Hindlimb muscle (tissue), 1 donor: ENCODE data around the gene EMC8. TPM values are rescaled to one million over a fixed set of nuclear protein-coding genes. Genes with fewer than 3 reads are reported as not detected.
"Not testable (repeated sequence)": the region's sequence is repeated elsewhere in the genome, so short reads cannot be mapped to it uniquely, and the experiment has no call there.

ENCODE experiments used
- DNase-seq: peaks from one replicate; pipeline ENCODE4 v3.0.0-alpha.2; 2013
- polyA plus RNA-seq: library from polyadenylated mRNA; unstranded; fragments of 120-200 nt; gene quantifications from one replicate; pipeline ENCODE4 v1.2.1, GENCODE V29; 2013; ENCODE audit not compliant: insufficient read length

Gene EMC8
- polyA plus RNA-seq, 1 donor = 21.5 TPM

DNA sequence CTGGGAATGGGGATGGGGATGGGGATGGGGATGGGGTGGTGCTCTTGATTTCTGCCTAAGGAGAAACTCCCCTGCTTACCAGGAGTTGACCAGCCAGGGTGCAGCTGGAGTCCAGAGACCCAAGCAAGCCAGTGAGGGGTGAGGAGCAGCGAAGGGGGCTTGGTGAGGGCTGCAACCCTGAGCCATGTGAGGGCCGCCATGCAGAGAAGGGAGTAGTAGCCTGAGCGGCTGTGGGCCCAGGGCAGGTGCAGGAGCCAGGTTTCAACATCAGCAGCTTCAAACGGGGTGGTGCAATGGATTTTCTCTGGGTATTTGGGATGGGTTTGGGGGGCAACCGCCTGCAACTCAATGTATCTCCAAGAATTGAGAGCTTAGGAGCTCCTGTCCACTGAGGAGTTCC, 35.4 kb upstream of the EMC8 start:
- no peak for DNase-seq

DNA sequence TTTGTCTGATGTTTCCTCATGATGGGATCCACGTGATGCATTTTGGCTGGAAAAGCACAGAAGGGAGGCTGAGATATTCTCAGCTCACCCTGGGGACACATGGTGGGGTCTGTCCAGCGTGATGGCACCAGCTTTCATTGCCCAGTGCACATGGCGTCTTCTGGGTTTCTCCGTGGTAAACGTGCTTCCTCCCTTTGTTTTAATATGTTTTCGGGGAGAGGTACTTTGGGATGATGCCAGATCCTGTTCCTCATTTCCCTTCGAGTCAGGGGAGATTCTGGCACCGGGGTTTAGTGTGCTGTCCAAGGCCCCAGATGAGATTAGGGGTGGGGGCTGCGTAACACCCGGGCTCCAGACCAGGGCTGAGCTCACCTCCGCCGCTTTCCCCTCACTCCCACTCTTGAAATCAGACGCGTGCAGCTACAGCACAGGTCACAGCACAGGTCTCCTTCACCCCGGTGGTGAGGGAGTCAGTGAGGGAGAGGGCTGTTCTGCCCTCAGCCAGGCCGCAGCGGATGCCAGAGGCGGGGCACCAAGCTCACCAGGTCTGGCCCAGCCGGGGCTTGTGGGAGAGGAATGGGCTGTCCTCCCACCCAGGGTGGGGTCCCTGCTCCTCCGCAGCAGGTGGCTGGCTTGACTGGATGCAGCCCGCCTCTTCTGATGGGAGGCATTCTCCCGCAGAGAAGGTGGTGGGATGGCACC, 34.0 kb upstream of the EMC8 start:
- no peak for DNase-seq

DNA sequence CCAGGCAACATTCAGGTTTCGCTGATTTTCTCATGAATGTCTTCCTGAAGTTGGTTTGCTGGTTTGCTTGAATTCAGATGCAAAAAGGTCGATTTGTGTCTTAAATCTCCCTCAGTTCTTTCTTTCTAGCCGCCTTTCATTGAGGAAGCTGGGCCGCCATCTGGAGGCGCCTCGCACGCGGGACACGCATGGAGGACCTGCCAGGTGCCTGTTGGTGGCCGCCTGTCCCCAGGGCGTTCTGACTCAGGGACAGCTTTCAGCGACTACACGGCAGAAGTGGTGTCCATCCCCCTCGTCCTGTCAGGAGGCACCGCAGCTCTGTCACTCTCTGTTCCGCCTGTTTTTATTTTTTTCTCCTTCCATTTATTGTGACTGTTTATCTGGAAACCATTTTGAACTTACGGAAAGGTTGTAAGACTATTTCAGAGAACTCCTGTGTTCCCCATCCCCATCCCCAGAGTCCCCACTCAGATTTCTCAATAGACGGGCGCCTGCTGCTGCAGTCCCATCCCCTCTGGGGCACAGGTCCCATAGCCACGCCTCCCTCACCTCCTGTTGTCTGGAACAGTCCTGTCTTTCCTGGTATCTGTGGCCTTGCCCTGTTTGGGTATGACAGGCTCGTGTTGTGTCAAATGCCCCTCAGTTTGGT, 33.4 kb upstream of the EMC8 start:
- no peak for DNase-seq

DNA sequence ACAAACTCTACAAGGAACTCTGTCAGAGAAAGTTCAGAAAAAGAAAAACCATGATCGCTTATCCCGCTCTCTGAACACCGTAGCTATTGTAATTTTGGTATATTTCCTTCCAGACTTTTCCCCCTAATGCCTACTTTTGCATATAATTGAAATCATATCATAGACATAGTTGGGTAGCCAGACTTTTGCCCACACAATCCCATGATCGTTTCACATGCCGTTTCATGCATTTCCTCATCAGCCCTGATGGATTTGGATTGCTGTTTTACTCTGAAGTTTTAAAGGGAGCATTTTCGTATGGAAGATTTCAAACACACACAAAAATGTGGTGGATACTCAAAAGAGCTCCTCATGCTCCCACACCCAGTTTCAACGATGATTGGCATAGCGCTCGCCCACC, 31.5 kb upstream of the EMC8 start:
- DNase-seq = no peak

DNA sequence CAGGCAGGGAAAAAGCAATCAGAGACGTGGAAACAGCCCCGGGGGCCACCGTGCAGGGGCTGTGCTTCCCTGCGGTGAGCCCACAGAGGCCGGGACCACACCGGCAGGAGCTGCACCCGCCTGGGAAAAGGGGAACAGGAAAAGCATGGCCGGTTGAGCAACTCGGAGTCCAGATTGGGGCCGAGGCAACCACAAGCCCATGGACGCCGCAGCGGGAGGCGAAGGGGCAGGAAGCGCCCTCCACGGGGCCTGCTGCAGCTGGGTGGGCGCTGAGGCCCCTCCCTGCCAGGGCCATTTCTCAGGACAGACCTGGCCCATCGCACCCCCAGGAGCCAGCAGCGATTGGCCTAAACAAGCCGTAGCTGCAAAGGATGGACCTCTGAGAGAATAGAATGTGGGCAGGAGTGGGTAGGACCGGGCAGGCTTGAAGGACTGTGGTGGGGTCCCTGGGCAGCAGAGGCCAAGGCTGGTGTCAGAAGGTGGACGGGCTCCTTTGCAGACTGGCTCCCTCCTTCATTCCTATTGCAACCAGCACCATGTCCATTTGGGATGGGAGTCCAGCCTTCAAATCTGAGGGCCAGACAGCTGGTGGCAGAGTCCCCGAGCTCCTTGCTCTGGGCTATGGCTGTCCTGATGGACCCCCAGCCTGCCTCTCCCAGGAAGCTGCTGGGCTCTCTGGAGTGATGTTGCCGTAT, 30.6 kb upstream of the EMC8 start:
- DNase-seq = peak; percentile 27

DNA sequence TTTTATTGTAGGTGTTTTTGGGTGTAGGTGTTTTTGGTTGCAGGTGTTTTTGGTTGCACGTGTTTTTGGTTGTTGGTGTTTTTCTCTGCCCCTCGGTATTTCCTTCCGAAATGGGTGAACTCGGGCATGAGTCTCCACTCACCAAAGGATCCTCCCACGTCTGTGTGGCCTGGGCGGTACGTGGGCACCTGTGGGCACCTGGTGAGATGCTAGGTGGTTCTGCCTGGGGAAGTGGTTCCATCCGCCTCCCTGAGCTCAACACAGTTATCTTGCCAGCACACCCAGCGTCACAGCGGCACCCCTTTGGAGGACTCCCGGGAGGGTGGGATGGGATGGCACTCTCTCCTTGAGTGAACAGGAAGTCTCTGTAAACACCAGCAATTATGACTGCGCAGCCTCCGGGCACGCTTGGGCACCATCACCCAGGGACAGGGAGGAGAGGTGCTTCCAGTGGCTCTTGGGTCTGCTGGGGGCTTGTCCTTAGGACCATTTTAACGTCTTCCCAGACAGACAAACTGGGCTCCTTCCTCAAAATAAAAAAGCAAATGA, 29.9 kb upstream of the EMC8 start:
- DNase-seq = no peak

DNA sequence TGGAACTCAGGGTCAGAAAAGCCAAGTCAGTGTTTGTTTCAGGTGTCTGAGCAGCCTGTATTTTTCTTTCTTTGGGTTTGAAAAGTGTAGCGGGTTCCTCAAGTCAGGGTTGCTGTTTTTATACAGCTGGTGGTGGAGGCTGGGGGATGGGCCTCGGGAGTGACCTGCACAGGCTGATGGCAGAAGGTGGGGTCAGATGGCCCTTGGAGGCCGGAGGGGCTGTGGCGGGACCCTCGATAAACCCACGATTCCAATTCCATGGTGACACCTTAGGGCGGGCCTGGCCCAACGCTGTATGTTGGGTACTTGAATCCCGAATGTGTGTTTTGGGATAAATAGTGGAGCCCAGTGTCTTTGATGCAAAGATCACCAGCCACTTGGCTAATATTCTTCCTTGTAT, 28.8 kb upstream of the EMC8 start:
- DNase-seq = no peak

DNA sequence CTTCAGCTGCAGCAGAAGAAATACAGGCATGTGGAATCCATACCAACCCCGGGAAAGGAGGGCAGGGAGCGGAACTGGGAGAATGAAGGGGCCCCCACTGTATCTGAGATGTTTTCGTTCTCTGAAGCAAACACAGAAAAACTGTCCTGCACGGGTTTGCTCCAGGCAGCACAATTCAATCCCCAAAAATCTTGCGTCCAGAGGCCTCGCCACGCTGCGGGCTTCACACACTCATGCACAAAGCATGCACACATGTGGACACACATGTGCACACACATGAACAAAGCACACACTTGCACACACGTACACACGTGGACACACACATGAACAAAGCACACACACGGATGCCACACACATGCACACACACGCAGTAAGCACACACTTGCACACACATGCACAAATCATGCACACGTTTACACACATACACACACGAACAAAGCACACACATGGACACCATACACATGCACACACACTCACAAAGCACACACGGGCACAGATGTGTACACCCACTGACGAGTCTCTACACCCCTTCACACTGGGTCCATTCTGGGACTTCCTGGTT, 27.4 kb upstream of the EMC8 start:
- no peak for DNase-seq

DNA sequence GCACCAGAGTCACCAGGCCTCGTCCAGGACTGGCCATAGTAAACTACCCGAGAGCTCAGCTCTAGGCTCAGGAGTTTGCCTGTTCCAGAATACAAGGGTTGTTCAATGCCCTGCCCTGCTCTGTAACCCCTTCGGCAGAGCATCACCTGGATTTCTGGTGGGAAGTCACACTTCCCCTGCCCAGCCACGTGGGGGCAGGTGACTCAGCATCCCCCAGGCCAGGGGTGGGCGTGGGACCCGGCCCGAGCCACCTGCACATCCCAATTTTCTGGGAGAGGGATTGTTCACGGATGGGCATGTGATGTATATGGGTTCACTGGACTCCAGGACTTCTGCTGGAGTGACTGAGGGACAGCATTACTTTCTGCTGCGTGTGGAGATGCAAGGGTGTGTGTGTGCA, 26.0 kb upstream of the EMC8 start:
- no peak for DNase-seq

DNA sequence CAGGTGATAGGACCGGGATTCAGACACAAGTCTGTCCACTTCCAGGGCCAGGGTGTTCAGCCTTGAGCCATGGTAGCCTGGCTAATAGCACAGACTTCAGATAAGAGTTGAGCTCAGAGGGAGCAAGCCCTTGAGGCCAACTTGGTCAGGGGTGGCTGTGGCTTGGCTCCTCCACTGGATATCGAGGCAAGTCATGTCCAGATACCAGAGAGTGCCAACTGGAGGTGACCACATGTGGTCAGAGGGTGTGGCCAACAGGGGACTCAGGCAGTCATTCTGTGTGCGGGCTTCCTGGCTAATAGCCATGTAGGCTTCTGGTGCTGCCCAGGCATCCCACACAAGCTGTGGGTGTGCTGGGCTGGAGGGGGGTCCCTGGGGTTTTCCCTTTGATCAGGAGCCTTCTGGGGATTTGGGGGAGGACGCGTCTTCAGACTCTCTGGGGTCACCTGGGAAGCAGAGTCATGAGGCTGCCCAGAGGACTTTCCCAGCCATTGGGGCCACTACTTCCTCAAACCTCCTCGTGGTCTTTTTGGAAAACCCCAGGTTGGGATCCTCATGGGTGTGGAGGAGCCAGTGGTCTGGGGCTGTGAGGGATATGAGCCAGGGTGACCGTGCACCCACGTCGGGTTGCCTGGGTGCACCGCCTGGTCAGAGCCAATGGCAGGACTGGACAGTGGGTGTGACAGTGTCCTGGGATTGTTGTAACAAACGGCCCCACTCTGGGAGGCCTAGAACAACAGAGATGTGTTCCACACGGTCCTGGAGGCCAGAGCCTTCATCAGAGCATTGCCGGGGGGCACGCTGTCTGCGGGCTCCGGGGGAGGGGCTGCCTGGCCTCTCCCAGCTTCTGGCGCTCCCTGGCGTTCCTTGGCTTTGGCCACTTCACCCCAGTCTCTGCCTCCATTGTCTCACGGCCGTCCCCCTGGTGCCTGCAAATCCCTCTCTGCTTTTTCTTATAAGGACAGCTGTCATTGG, 25.1 kb upstream of the EMC8 start:
- DNase-seq = no peak

DNA sequence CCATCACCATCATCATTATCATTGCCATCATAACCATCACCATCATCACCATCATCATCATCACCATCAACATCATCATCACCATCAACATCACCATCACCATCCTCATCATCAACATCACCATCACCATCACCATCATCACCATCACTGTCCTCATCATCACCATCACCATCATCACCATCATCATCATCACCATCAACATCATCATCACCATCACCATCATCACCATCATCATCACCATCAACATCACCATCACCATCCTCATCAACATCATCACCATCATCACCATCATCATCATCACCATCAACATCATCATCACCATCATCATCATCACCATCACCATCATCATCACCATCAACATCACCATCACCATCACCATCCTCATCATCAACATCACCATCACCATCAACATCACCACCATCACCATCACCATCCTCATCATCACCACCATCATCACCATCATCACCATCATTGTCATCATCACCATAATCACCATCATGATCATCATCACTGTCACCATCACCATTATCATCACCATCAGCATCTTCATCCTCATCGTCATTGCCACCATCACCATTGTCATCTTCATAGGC, 24.1 kb upstream of the EMC8 start:
- no peak for DNase-seq

DNA sequence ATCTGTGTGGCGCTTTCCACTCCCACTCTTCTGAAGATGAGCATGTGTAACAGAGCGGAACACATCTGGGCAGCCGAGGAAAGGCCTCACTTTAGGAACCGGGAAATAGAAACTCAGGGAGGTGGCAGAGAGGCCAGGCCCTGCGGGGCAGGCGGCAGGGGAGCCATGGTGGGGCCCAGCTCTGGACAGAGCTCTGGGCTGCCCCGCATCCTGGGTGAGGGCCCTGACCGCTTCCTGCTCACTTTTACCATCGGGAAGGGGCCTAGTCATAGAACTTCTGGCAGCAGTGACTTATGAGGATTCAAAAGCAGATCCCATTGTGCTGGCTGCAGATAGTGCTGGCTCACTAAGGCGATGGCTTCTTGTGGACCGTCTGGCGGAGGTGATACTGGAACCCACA, 22.8 kb upstream of the EMC8 start:
- no peak for DNase-seq

DNA sequence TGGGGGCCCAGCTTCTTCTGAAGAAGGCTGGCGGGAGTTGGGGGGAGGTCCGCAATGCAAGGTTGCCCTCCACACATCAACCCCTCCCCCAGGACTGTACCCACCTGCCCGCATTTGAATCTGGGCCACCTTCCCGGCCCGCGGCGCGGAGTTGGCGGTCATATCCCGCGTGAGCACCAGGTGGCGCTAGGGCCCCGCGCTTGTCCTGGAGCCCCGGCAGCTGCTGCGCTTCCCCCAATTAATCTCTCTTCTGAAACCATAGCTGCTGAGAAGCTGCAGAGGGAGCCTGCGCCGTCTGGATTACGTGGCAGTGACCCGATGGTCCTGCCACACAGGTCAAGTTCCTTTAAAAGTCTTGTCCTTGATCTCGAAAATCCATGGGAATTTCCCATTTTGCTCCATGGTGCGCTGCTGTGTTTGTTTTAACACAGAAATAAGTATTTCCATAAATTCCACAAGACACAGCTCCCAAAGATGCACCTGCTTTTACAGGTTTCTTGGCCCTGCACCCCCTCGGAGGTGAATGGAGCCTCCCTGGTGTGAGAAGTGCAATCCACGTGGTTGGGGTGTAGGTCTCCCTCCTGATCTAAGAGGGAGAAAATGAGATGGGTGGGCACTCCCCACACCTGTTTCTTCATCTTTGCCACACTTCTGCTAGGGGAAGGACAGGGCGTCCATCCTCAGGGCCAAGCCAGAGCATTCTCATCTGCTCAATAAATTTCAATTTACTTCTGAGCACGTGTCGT, 22.2 kb upstream of the EMC8 start:
- DNase-seq = peak; percentile 79

DNA sequence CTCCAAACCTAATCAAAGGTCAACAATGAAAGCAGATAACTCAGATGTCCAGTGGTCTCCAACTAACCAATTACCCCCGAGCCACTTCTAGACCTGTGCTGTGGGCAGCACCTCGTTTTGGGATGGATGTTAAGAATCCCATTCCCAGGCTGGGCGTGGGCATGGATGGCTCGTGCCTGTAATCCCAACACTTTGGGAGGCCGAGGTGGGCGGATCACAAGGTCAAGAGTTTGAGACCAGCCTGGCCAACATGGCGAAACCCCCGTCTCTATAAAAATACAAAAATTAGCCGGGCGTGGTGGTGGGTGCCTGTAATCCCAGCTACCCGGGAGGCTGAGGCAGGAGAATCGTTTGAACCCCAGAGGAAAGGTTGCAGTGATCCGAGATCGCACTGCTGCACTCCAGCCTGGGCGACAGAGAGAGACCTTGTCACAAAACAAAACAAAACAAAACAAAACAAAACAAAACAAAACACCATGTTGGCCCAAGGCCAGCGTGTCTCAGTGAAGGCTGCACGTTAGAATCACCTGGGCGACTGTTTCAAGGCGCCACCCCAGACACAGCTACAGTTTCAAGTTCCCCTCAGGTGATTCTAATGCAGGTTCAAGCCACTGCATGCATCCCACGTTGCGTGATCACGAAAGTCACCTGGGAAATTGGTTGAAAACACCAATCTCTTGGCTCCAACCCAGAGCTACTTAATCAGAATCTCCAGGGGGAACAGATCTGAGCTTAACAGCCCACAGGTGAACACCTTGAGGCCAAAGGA, 21.4 kb upstream of the EMC8 start:
- no peak for DNase-seq

DNA sequence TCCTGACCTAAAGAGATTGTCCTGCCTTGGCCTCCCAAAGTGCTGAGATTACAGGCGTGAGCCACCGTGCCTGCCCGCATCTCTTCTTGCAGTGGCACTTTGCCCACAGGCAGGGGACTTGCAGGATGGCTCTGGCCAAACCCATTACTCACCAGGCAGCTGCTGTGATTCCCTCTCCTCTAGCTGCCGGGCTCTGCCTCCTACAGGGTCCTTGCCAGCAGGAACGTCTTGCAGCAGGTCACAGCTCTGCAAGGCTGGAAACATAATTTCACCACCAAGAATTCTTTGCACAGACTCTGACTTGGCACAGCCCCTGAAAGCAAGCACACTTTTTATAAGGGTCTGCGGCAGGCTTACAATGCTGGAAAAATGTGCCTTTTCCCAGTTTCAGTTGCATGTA, 20.4 kb upstream of the EMC8 start:
- no peak for DNase-seq

DNA sequence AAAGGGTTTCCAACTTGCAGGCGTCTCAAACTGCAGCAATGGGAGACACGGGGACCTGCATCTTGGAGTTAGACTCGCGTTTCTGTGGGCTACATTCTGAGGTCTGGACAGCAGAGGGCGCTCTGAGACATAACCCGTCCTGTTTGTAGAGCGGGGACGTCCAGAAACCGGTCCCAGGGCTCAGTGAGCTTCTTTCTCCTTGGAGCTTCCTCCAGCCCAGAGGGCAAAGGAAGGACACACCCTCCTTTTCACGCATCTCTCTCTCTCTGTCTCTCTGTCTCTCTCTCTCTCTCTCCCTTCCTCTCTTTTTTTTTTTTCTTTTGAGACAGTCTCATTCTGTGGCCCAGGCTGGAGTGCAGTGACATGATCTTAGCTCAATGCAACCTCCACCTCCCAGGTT, 19.9 kb upstream of the EMC8 start:
- peak; percentile 45 for DNase-seq

DNA sequence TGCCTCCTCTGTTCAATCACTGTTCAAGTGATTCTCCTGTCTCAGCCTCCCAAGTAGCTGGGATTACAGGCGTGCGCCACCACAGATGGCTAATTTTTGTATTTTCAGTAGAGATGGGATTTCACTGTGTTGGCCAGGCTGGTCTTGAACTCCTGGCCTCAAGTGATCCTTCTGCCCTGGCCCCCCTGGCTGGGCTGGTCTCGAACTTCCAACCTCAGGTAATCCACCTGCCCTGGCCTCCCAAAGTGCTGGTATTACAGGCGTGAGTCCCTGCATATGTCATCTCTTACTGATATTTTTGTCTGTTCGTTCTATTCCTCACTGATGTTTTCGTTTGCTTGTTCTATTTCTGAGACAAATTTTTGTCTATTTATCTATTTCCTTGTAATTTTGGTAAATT, 17.9 kb upstream of the EMC8 start:
- DNase-seq = not testable (repeated sequence)

DNA sequence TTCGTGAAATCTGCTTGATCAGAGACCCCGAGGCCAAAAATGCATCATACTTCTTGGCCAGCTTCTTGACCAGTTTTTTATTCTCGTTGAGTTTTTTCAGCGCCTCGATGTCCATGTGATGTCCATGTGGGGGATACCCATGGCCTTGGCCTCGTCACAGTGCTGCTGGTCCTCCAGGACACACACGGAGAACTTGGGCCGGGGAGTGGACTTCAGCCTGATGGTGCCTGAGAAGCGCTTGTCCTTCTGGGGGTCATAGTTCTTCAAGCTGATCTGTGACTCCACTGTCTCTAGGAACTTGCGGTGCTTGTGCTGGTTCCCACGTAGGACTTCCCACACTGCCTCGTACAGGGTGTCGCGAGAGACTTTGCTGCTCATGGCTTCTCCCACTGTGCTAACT, 16.8 kb upstream of the EMC8 start:
- no peak for DNase-seq

DNA sequence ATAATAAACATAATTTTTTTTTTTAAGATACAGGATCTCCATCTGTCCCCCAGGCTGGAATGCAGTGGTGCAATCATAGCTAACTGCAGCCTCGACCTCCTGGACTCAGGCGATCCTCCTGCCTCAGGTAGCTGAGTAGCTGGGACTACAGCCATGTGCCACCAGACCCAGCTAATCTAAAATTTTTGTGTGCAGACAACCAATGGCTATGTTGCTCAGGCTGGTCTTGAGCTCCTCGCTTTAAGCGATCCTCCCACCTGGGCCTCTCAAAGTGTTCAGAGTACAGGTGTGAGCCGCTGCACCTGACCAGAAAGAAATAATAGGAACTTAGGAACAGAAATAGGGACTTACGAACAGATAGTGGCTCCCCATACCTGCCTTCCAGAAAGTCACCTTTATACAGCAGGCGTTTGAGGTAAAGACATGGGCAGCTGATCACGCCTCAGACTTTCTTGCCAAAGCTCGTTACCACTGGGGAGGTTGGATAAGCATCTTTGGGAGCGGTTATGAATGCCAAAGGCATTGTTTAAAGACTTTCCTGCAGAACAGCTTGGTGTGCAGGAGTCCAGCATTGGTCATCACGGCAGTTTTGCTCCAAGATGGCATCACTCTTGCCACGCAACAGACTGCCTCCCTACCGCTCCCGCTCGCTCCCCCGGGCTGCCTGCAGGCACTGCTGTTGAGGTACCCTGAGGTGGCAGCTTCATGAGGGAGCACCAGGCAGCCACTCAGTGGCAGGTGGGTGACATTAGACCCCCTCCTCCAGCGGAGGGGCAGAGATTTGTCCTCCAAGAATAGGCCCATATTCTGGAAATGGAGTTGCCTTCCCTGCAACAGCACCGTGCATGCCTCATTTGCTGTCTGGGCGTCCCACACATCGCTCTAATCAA, 13.7 kb upstream of the EMC8 start:
- DNase-seq = no peak
